ENCODE results near the gene CRIP3. TPM values are rescaled to one million over a fixed set of nuclear protein-coding genes. Genes with fewer than 3 reads are reported as not detected.

The CRIP3 gene
- total and polyA plus RNA-seq, 2 experiments from 2014 or later: 3.6 to 5.2 TPM

GRCh38 chr6:43311666-43312065 lies 3.0 kb upstream of the CRIP3 start:
- H3K9me3 ChIP-seq (ENCODE audit: low read depth): no peaks in the 10 kb centered on the region
- no peak overlapping the region for H3K4me3 ChIP-seq
- H3K27ac ChIP-seq: no peak overlapping the region
- H3K4me1 ChIP-seq (ENCODE audit: low read depth): no peaks in the 10 kb centered on the region
- peaks cover 11% of the 10 kb centered on the region for H3K27me3 ChIP-seq
- no peaks in the 10 kb centered on the region for H3K36me3 ChIP-seq
- no peak for DNase-seq (ENCODE audit: low read depth in 1 of 2, low spot score in 1 of 2)
- no peak for TF ChIP-seq CTCF (IDR thresholded peaks at IDR 0.05; ENCODE audit: low read depth, low read length)

GRCh38 chr6:43310624-43311023 lies 2.0 kb upstream of the CRIP3 start:
- no peak for DNase-seq (ENCODE audit: low read depth in 1 of 2, low spot score in 1 of 2)
- TF ChIP-seq CTCF (IDR thresholded peaks at IDR 0.05; ENCODE audit: low read depth, low read length): no peak
- Histone ChIP-seq H3K4me3 (no peak overlapping the region), H3K36me3 (no peaks in the 10 kb centered on the region), H3K4me1 (ENCODE audit: low read depth) (no peaks in the 10 kb centered on the region), H3K9me3 (ENCODE audit: low read depth) (no peaks in the 10 kb centered on the region), H3K27ac (no peak overlapping the region), H3K27me3 (peaks cover 11% of the 10 kb centered on the region)

GRCh38 chr6:43310134-43310533 lies 1.5 kb upstream of the CRIP3 start:
- no peaks in the 10 kb centered on the region for H3K36me3 ChIP-seq
- TF ChIP-seq CTCF (IDR thresholded peaks at IDR 0.05; ENCODE audit: low read depth, low read length): no peak
- H3K27ac ChIP-seq: no peak overlapping the region
- H3K4me1 ChIP-seq (ENCODE audit: low read depth): no peaks in the 10 kb centered on the region
- H3K27me3 ChIP-seq: peaks cover 11% of the 10 kb centered on the region
- DNase-seq (ENCODE audit: low read depth in 1 of 2, low spot score in 1 of 2): no peak
- H3K4me3 ChIP-seq: no peak overlapping the region
- H3K9me3 ChIP-seq (ENCODE audit: low read depth): no peaks in the 10 kb centered on the region

GRCh38 chr6:43308990-43309477 lies 408 bp upstream of the CRIP3 start:
- Histone ChIP-seq H3K4me1 (ENCODE audit: low read depth) (no peaks in the 10 kb centered on the region), H3K4me3 (peak overlapping the region; percentile 9), H3K27me3 (peaks cover 11% of the 10 kb centered on the region), H3K27ac (no peak overlapping the region), H3K36me3 (no peaks in the 10 kb centered on the region), H3K9me3 (ENCODE audit: low read depth) (no peaks in the 10 kb centered on the region)
- TF ChIP-seq CTCF (IDR thresholded peaks at IDR 0.05; ENCODE audit: low read depth, low read length): no peak
- DNase-seq (ENCODE audit: low read depth in 1 of 2, low spot score in 1 of 2): no peak

- Histone ChIP-seq H3K4me3 (no peak overlapping the region), H3K9me3 (ENCODE audit: low read depth) (no peaks in the 10 kb centered on the region), H3K27ac (no peak overlapping the region), H3K36me3 (no peaks in the 10 kb centered on the region), H3K4me1 (ENCODE audit: low read depth) (no peaks in the 10 kb centered on the region), H3K27me3 (peaks cover 11% of the 10 kb centered on the region)
- TF ChIP-seq CTCF (IDR thresholded peaks at IDR 0.05; ENCODE audit: low read depth, low read length): no peak
- no peak for DNase-seq (ENCODE audit: low read depth in 1 of 2, low spot score in 1 of 2)
Measured at GRCh38 chr6:43307451-43308100, 1.1 kb downstream of the CRIP3 start.

Data from cardiac muscle cell (in vitro differentiated cells and primary cell).